ENCODE results near the gene CRTAC1. TPM values are rescaled to one million over a fixed set of nuclear protein-coding genes. Genes with fewer than 3 reads are reported as not detected.

CRTAC1 gene
- total RNA-seq, 1 experiment from 2014 or later, result 1.2 TPM

- Mint-ChIP-seq H3K9me3 (no peaks in the 10 kb centered on the region), H3K27ac (no peak overlapping the region), H3K27me3 (ENCODE audit: low read depth) (no peaks in the 10 kb centered on the region), H3K4me1 (no peaks in the 10 kb centered on the region), H3K4me3 (no peak overlapping the region), H3K36me3 (no peaks in the 10 kb centered on the region)
- POLR2A ChIA-PET, result no interaction called here
- ATAC-seq, result no peak
- no peak for DNase-seq (ENCODE audit: low spot score)
- TF ChIP-seq ELF4 (CRISPR knock-in tag; IDR thresholded peaks at IDR 0.05; ENCODE audit: low read depth) (no peak), JAZF1 (CRISPR knock-in tag; IDR thresholded peaks at IDR 0.05) (no peak), MXD4 (CRISPR knock-in tag; IDR thresholded peaks at IDR 0.05; ENCODE audit: borderline replicate concordance) (no peak), E2F5 (CRISPR knock-in tag; IDR thresholded peaks at IDR 0.05) (no peak), HMGXB4 (CRISPR knock-in tag; IDR thresholded peaks at IDR 0.05) (no peak), E2F4 (CRISPR knock-in tag; IDR thresholded peaks at IDR 0.05; ENCODE audit: borderline replicate concordance, low read depth) (no peak), ZBTB21 (CRISPR knock-in tag; IDR thresholded peaks at IDR 0.05; ENCODE audit: borderline replicate concordance) (no peak), EMX1 (CRISPR knock-in tag; IDR thresholded peaks at IDR 0.05) (no peak), ZNF317 (CRISPR knock-in tag; IDR thresholded peaks at IDR 0.05; ENCODE audit: borderline replicate concordance, low read depth) (no peak)
- CTCF ChIA-PET, result interaction anchor here (0.9 to 1.2 kb wide), 2 partner anchors 10 to 103 kb away, joined by 3 to 4 read pairs; no protein-coding TSS in a partner anchor
Measured at GRCh38 chr10:97925308-97925938, 105.0 kb downstream of the CRTAC1 start.

- Mint-ChIP-seq H3K9me3 (no peaks in the 10 kb centered on the region), H3K36me3 (no peaks in the 10 kb centered on the region), H3K4me3 (no peak overlapping the region), H3K4me1 (no peaks in the 10 kb centered on the region), H3K27ac (no peak overlapping the region), H3K27me3 (ENCODE audit: low read depth) (no peaks in the 10 kb centered on the region)
- CTCF ChIA-PET, result no interaction called here
- TF ChIP-seq ELF4 (CRISPR knock-in tag; IDR thresholded peaks at IDR 0.05; ENCODE audit: low read depth) (no peak), SP1 (CRISPR knock-in tag; conservative IDR thresholded peaks at IDR 0.05) (no peak), SMAD4 (CRISPR knock-in tag; IDR thresholded peaks at IDR 0.05) (no peak), MLX (CRISPR knock-in tag; IDR thresholded peaks at IDR 0.05) (no peak), ATF3 (CRISPR knock-in tag; conservative IDR thresholded peaks at IDR 0.05) (no peak)
- no peak for ATAC-seq
- POLR2A ChIA-PET, result no interaction called here
- DNase-seq (ENCODE audit: low spot score), result no peak
Measured at GRCh38 chr10:97924678-97925077, 105.7 kb downstream of the CRTAC1 start.

- ChIA-PET CTCF (interaction anchor here (0.8 to 1.1 kb wide), 4 partner anchors 9 to 122 kb away, joined by 3 to 5 read pairs (median 4); no protein-coding TSS in a partner anchor), POLR2A (no interaction called here)
- H3K27me3 Mint-ChIP-seq (ENCODE audit: low read depth), result peaks cover 3% of the 10 kb centered on the region; the same call in 1 of the 2 replicates
- H3K36me3 Mint-ChIP-seq, result no peaks in the 10 kb centered on the region
- DNase-seq (ENCODE audit: low spot score), result no peak
- H3K9me3 Mint-ChIP-seq, result no peaks in the 10 kb centered on the region
- no peak for ATAC-seq
- no peak for TF ChIP-seq FOXP4 (CRISPR knock-in tag; IDR thresholded peaks at IDR 0.05)
- TF ChIP-seq ZNF425 (CRISPR knock-in tag; conservative IDR thresholded peaks at IDR 0.05), result no peak
- no peaks in the 10 kb centered on the region for H3K4me1 Mint-ChIP-seq
- H3K27ac Mint-ChIP-seq, result no peak overlapping the region
- H3K4me3 Mint-ChIP-seq, result no peak overlapping the region
Measured at GRCh38 chr10:97923476-97923875, 106.9 kb downstream of the CRTAC1 start.

All from WTC11 (cell line).